PC-9 (cell line): ENCODE data around the gene ETFA. TPM values are rescaled to one million over a fixed set of nuclear protein-coding genes. Genes with fewer than 3 reads are reported as not detected.

Experiments used
- BruUV-seq: library from RNA; stranded (reverse); fragments of 400-500 nt; replicated peaks from 2 replicates; lab custom pipeline; 2021; lab: Mats Ljungman, UMichigan
- CTCF ChIA-PET: fragments of 300-600 bp; sonication (Branson Sonifier 250); formaldehyde crosslinking; loops from one replicate; lab custom pipeline; 2022; ENCODE audit warnings: antibody characterized with exemption; lab: Charles Lee
- POLR2A ChIA-PET: fragments of 300-600 bp; sonication (Branson Sonifier 250); formaldehyde crosslinking; loops from one replicate; lab custom pipeline; 2022; ENCODE audit warnings: antibody characterized with exemption; ENCODE audit not compliant: unreplicated experiment; lab: Charles Lee
- DNase-seq, 2 experiments: peaks; one replicate each; pipeline versions ENCODE4 v3.0.0 to v3.0.0-alpha.2; 2015 to 2022; ENCODE audit warnings: mixed read lengths in 1 of 2
- H2AFZ ChIP-seq: fragments of 200-600 bp; sonication (generic); 2 replicates; pipeline ENCODE4 v1.8.1; 2017; ENCODE audit warnings: antibody characterized with exemption
- H3F3A ChIP-seq: fragments of 200-600 bp; sonication (generic); 2 replicates; pipeline ENCODE4 v1.8.1; 2017; ENCODE audit warnings: antibody characterized with exemption, mild to moderate bottlenecking, low read depth; ENCODE audit not compliant: insufficient read depth
- H3K27ac ChIP-seq: fragments of 200-600 bp; sonication (generic); 2 replicates; pipeline ENCODE4 v1.6.1; 2016; ENCODE audit warnings: mixed run types
- H3K27me3 ChIP-seq: fragments of 200-600 bp; sonication (generic); 2 replicates; pipeline ENCODE4 v1.6.1; 2016; ENCODE audit warnings: low read depth, mixed run types; ENCODE audit not compliant: insufficient read depth
- H3K36me3 ChIP-seq: fragments of 200-600 bp; sonication (generic); 2 replicates; pipeline ENCODE4 v1.6.1; 2016; ENCODE audit warnings: low read depth, mixed run types
- H3K4me1 ChIP-seq: fragments of 200-600 bp; sonication (generic); replicated peaks from 2 replicates; pipeline ENCODE4 v1.6.1; 2016; ENCODE audit warnings: mixed run types; ENCODE audit not compliant: insufficient read depth
- H3K4me2 ChIP-seq: fragments of 200-600 bp; sonication (generic); 2 replicates; pipeline ENCODE4 v1.6.1; 2017; ENCODE audit warnings: mixed run types
- H3K4me3 ChIP-seq: fragments of 200-600 bp; sonication (generic); 2 replicates; pipeline ENCODE4 v1.6.1; 2016; ENCODE audit warnings: mixed run types
- H3K79me2 ChIP-seq: fragments of 200-600 bp; sonication (generic); 2 replicates; pipeline ENCODE4 v1.6.1; 2017; ENCODE audit warnings: low read depth, mixed run types
- H3K9me2 ChIP-seq: fragments of 200-600 bp; sonication (generic); 2 replicates; pipeline ENCODE4 v1.8.1; 2017; ENCODE audit warnings: mild to moderate bottlenecking; ENCODE audit not compliant: insufficient read depth
- H3K9me3 ChIP-seq: fragments of 200-600 bp; sonication (generic); 2 replicates; pipeline ENCODE4 v1.8.1; 2016; ENCODE audit warnings: low read depth; ENCODE audit not compliant: insufficient read depth
- H4K20me1 ChIP-seq: fragments of 200-600 bp; sonication (generic); 2 replicates; pipeline ENCODE4 v1.8.1; 2017; ENCODE audit not compliant: insufficient read depth
- CTCF ChIP-seq: fragments of 200-600 bp; sonication (generic); conservative IDR thresholded peaks from 2 replicates; pipeline ENCODE4 v1.6.1; 2017; ENCODE audit warnings: mixed run types, antibody characterized with exemption, mild to moderate bottlenecking, moderate library complexity
- EZH2 ChIP-seq: fragments of 200-600 bp; sonication (generic); IDR thresholded peaks from 2 replicates; pipeline ENCODE4 v1.8.0; 2017; ENCODE audit warnings: antibody characterized with exemption, low read depth
- intact Hi-C: fragments of 100-400 bp; cut with micrococcal nuclease; formaldehyde crosslinking; loops from one replicate; pipeline ENCODE4 v1.10.0; 2022; ENCODE audit not compliant: unreplicated experiment
- total RNA-seq: library from RNA; stranded (reverse); gene quantifications from 2 replicates; pipeline ENCODE4 v1.2.3, GENCODE V29; 2021

Gene ETFA
- total RNA-seq, 1 experiment from 2014 or later = 187 TPM

GRCh38 chr15:76286271-76286879 is 24.9 kb downstream of the ETFA start:
- POLR2A ChIA-PET = no interaction called here
- no peaks in the 10 kb centered on the region for H3K9me3 ChIP-seq
- DNase-seq = no peak
- intact Hi-C loops = no loop called here
- peaks cover 23% of the 10 kb centered on the region; the same call in 1 of the 2 replicates for H3F3A ChIP-seq
- BruUV-seq = no TSS peak
- no peak for TF ChIP-seq EZH2
- TF ChIP-seq CTCF = no peak
- peaks cover 9% of the 10 kb centered on the region for H4K20me1 ChIP-seq
- no peak overlapping the region for H3K4me2 ChIP-seq
- H3K27me3 ChIP-seq = no peaks in the 10 kb centered on the region
- H3K4me1 ChIP-seq = no peaks in the 10 kb centered on the region
- peaks cover 20% of the 10 kb centered on the region for H3K79me2 ChIP-seq
- H3K27ac ChIP-seq = no peak overlapping the region
- CTCF ChIA-PET = no interaction called here
- no peak overlapping the region for H3K4me3 ChIP-seq
- no peaks in the 10 kb centered on the region for H3K9me2 ChIP-seq
- no peak overlapping the region for H2AFZ ChIP-seq
- H3K36me3 ChIP-seq = peaks cover 32% of the 10 kb centered on the region

GRCh38 chr15:76285241-76285825 is 25.9 kb downstream of the ETFA start:
- POLR2A ChIA-PET = no interaction called here

GRCh38 chr15:76282465-76282864 is 28.8 kb downstream of the ETFA start:
- H3K4me3 ChIP-seq = no peak overlapping the region
- POLR2A ChIA-PET = no interaction called here
- H3K36me3 ChIP-seq = peaks cover 38% of the 10 kb centered on the region

More at GRCh38 chr15:76285241-76285825, 25.9 kb downstream of the ETFA start:
- no peak for DNase-seq
- H3K9me3 ChIP-seq = no peaks in the 10 kb centered on the region
- no peak overlapping the region for H3K4me2 ChIP-seq
- BruUV-seq = no TSS peak
- peaks cover 33% of the 10 kb centered on the region for H3K36me3 ChIP-seq
- no peak overlapping the region for H3K27ac ChIP-seq
- H4K20me1 ChIP-seq = peaks cover 9% of the 10 kb centered on the region; the same call in 1 of the 2 replicates
- TF ChIP-seq EZH2 (no peak), CTCF (peak; percentile 65)
- peaks cover 26% of the 10 kb centered on the region; the same call in 1 of the 2 replicates for H3F3A ChIP-seq
- H3K27me3 ChIP-seq = no peaks in the 10 kb centered on the region
- intact Hi-C loops = loop anchor here (1.0 kb wide), 1 partner anchor 94 kb away; no protein-coding TSS in a partner anchor
- H3K79me2 ChIP-seq = peaks cover 12% of the 10 kb centered on the region
- no peaks in the 10 kb centered on the region for H3K4me1 ChIP-seq
- H3K4me3 ChIP-seq = no peak overlapping the region
- CTCF ChIA-PET = interaction anchor here (0.7 kb wide), 1 partner anchor 48 kb away, joined by 4 read pairs; no protein-coding TSS in a partner anchor
- H3K9me2 ChIP-seq = no peaks in the 10 kb centered on the region
- no peak overlapping the region for H2AFZ ChIP-seq

More at GRCh38 chr15:76282465-76282864, 28.8 kb downstream of the ETFA start:
- Histone ChIP-seq H3K27me3 (no peaks in the 10 kb centered on the region), H3K4me1 (no peaks in the 10 kb centered on the region), H4K20me1 (peaks cover under 1% of the 10 kb centered on the region; the same call in 1 of the 2 replicates), H3K4me2 (no peak overlapping the region), H3K79me2 (no peaks in the 10 kb centered on the region), H2AFZ (no peak overlapping the region), H3K9me3 (no peaks in the 10 kb centered on the region), H3K27ac (no peak overlapping the region), H3K9me2 (no peaks in the 10 kb centered on the region), H3F3A (peaks cover 17% of the 10 kb centered on the region)
- intact Hi-C loops = no loop called here
- TF ChIP-seq EZH2 (no peak), CTCF (no peak)
- no peak for DNase-seq
- BruUV-seq = no TSS peak
- CTCF ChIA-PET = interaction anchor here (0.5 kb wide), 1 partner anchor 13 kb away, joined by 4 read pairs; no protein-coding TSS in a partner anchor
